CD1c-positive myeloid dendritic cell (primary cell): ENCODE data around the gene NHS.

Experiments
- DNase-seq: peaks from one replicate; pipeline ENCODE4 v3.0.0-alpha.2; 2016; ENCODE audit errors: extremely low spot score

NHS gene

GRCh38 chrX:17448188-17448587, 73.2 kb downstream of the NHS start:
- no peak for DNase-seq

GRCh38 chrX:17449866-17450265, 74.9 kb downstream of the NHS start:
- DNase-seq, result no peak

GRCh38 chrX:17453788-17454187, 78.8 kb downstream of the NHS start:
- no peak for DNase-seq

- DNase-seq, result no peak
These were observed 81.5 kb downstream of the NHS start for GRCh38 chrX:17456526-17456925.

- no peak for DNase-seq
These were observed 84.1 kb downstream of the NHS start for GRCh38 chrX:17459008-17459611.

GRCh38 chrX:17459661-17460060, 84.7 kb downstream of the NHS start:
- no peak for DNase-seq

GRCh38 chrX:17462881-17463280, 87.9 kb downstream of the NHS start:
- no peak for DNase-seq

- no peak for DNase-seq
These were observed 89.2 kb downstream of the NHS start for GRCh38 chrX:17464194-17464593.

- no peak for DNase-seq
These were observed 90.2 kb downstream of the NHS start for GRCh38 chrX:17465201-17465600.

- DNase-seq, result no peak
These were observed 90.8 kb downstream of the NHS start for GRCh38 chrX:17465802-17466201.

GRCh38 chrX:17470136-17470535, 95.1 kb downstream of the NHS start:
- DNase-seq, result no peak

- DNase-seq, result no peak
These were observed 96.1 kb downstream of the NHS start for GRCh38 chrX:17471121-17471520.

- no peak for DNase-seq
These were observed 96.9 kb downstream of the NHS start for GRCh38 chrX:17471861-17472260.

- no peak for DNase-seq
These were observed 97.4 kb downstream of the NHS start for GRCh38 chrX:17472424-17472823.

- DNase-seq, result no peak
These were observed 98.0 kb downstream of the NHS start for GRCh38 chrX:17473021-17473420.

- no peak for DNase-seq
These were observed 99.9 kb downstream of the NHS start for GRCh38 chrX:17474892-17475291.

- DNase-seq, result no peak
These were observed 100.6 kb downstream of the NHS start for GRCh38 chrX:17475449-17476217.

GRCh38 chrX:17476411-17476810, 101.4 kb downstream of the NHS start:
- no peak for DNase-seq

- no peak for DNase-seq
These were observed 106.1 kb downstream of the NHS start for GRCh38 chrX:17481086-17481485.

GRCh38 chrX:17484592-17484991, 109.6 kb downstream of the NHS start:
- no peak for DNase-seq

- no peak for DNase-seq
These were observed 110.4 kb downstream of the NHS start for GRCh38 chrX:17485391-17485790.

GRCh38 chrX:17488036-17488435, 113.0 kb downstream of the NHS start:
- DNase-seq, result no peak

- no peak for DNase-seq
These were observed 119.2 kb downstream of the NHS start for GRCh38 chrX:17494216-17494615.

GRCh38 chrX:17495052-17495451, 120.1 kb downstream of the NHS start:
- no peak for DNase-seq
